Left hindlimb (tissue), 1 donor: ENCODE results near the gene COG1.

Experiments used
- DNase-seq: peaks from one replicate; pipeline ENCODE4 v3.0.0-alpha.2; 2018

COG1 gene

GRCh38 chr17:73231395-73231794 is 38.5 kb downstream of the COG1 start:
- peak; percentile 41 for DNase-seq

- peak; percentile 97 for DNase-seq
These were observed 39.2 kb downstream of the COG1 start for GRCh38 chr17:73231841-73232586.

- DNase-seq = no peak
These were observed 39.9 kb downstream of the COG1 start for GRCh38 chr17:73232587-73233373.

GRCh38 chr17:73234736-73235135 is 41.9 kb downstream of the COG1 start:
- DNase-seq = no peak

- DNase-seq = no peak
These were observed 44.9 kb downstream of the COG1 start for GRCh38 chr17:73237714-73238113.

GRCh38 chr17:73240561-73240960 is 47.7 kb downstream of the COG1 start:
- no peak for DNase-seq

GRCh38 chr17:73247726-73248125 is 54.9 kb downstream of the COG1 start:
- DNase-seq = no peak

- no peak for DNase-seq
These were observed 55.7 kb downstream of the COG1 start for GRCh38 chr17:73248532-73248931.

- no peak for DNase-seq
These were observed 56.8 kb downstream of the COG1 start for GRCh38 chr17:73249700-73250099.

GRCh38 chr17:73250851-73251640 is 58.2 kb downstream of the COG1 start:
- DNase-seq = no peak

GRCh38 chr17:73251871-73252270 is 59.0 kb downstream of the COG1 start:
- no peak for DNase-seq

- no peak for DNase-seq
These were observed 62.9 kb downstream of the COG1 start for GRCh38 chr17:73255671-73256181.

GRCh38 chr17:73256220-73256619 is 63.4 kb downstream of the COG1 start:
- no peak for DNase-seq

- DNase-seq = no peak
These were observed 64.7 kb downstream of the COG1 start for GRCh38 chr17:73257516-73257915.
